ENCODE measurements around the gene NHLRC1. TPM values are rescaled to one million over a fixed set of nuclear protein-coding genes. Genes with fewer than 3 reads are reported as not detected.

The NHLRC1 gene
- total RNA-seq: 1 to 10 TPM; 2.7 to 4.8 TPM

DNA sequence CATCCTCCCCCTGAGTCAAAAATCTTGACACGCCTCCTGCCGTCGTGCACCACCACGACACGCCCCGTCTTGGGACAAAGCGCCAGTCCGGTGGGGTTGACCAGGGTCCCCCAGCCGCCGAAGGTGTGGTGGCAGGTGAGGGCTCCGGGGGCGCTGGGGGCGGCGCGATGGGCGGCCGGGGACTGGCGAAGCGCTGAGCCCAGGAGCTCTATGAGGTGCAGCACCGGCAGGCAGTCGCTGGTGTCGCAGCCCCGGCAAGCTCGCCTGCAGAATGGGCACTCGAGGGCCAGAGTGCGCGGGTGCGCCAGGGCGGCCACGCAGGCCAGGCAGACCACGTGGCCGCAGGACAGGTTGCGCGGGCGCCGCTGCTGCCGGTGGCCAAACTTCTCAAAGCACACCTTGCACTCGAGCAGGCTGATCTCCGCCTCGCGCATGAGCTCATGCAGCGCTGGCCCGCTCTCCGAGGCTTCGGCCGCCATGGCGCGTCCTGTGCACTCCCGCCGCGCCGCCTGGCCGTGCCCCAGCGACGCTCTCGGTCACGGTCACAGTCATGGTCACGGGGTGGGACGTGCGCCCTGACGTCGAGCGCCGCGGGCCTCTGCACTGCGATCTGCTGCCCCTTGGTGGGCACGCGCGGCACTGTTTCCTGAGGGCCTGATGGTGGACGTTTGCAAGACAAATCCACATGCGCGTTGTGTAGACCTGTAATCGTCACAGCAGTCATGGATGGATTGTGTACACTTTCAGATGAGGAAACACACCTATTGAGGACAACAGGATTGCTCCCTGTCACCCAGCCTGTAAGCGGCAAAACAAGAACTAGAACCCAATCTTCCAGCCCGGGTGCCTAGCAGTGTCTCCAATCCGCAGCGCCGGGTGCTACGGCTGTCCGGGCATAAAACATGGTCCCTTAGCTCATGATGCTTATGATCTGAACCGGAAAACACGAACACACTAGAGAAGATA lies at the start of gene NHLRC1:
Gene NHLRC1 (minus strand): TSS at position 550 of the 966 bp plus-strand sequence. CDS start 71 bp downstream, at position 479.
- H3K27me3 ChIP-seq (replicated peaks; ENCODE audit: insufficient read depth): no peaks in the 10 kb centered on the region
- H3K9me3 ChIP-seq: no peaks in the 10 kb centered on the region
- TF ChIP-seq POLR2A (IDR thresholded peaks at IDR 0.05) (peak; percentile 53), POLR2AphosphoS5 (IDR thresholded peaks at IDR 0.05) (peak; percentile 86)
- TF ChIP-seq, protein P1, sequence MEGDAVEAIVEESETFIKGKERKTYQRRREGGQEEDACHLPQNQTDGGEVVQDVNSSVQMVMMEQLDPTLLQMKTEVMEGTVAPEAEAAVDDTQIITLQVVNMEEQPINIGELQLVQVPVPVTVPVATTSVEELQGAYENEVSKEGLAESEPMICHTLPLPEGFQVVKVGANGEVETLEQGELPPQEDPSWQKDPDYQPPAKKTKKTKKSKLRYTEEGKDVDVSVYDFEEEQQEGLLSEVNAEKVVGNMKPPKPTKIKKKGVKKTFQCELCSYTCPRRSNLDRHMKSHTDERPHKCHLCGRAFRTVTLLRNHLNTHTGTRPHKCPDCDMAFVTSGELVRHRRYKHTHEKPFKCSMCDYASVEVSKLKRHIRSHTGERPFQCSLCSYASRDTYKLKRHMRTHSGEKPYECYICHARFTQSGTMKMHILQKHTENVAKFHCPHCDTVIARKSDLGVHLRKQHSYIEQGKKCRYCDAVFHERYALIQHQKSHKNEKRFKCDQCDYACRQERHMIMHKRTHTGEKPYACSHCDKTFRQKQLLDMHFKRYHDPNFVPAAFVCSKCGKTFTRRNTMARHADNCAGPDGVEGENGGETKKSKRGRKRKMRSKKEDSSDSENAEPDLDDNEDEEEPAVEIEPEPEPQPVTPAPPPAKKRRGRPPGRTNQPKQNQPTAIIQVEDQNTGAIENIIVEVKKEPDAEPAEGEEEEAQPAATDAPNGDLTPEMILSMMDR (IDR thresholded peaks at IDR 0.05): peak; percentile 87 to 98 (median 96)
- no peaks in the 10 kb centered on the region for H3K36me3 ChIP-seq
- no peaks in the 10 kb centered on the region for H3K4me1 ChIP-seq (replicated peaks)
- 29% methylated on average over 47 of the region's 82 CpGs for WGBS
- intact Hi-C loops (cut with DNase I): loop anchor here (2.0 to 10.0 kb wide), 3 partner anchors 136 to 528 kb away; partner anchors contain the start of gene KIF13A
- H3K27ac ChIP-seq: peak within 1 kb of the TSS; percentile 3 to 35
- H3K4me3 ChIP-seq: peak within 1 kb of the TSS; percentile 37 to 41
- peak; percentile 82 for DNase-seq (ENCODE audit: low spot score)

GRCh38 chr6:18171871-18172270 lies 49.4 kb upstream of the NHLRC1 start:
- Histone ChIP-seq H3K4me1 (replicated peaks) (no peaks in the 10 kb centered on the region), H3K9me3 (no peaks in the 10 kb centered on the region), H3K27ac (no peak overlapping the region), H3K36me3 (no peaks in the 10 kb centered on the region), H3K27me3 (replicated peaks; ENCODE audit: insufficient read depth) (no peaks in the 10 kb centered on the region), H3K4me3 (no peak overlapping the region)
- TF ChIP-seq POLR2AphosphoS5 (IDR thresholded peaks at IDR 0.05): no peak
- TF ChIP-seq POLR2A (IDR thresholded peaks at IDR 0.05): no peak
- TF ChIP-seq, protein P1 (IDR thresholded peaks at IDR 0.05): no peak
- no peak for DNase-seq (ENCODE audit: low spot score)
- 73% methylated on average over 7 of the region's 7 CpGs for WGBS
- intact Hi-C loops (cut with DNase I): no loop called here

GRCh38 chr6:18168264-18168663 lies 45.8 kb upstream of the NHLRC1 start:
- no peak for DNase-seq (ENCODE audit: low spot score)
- 97% methylated on average over 3 of the region's 3 CpGs for WGBS

DNA sequence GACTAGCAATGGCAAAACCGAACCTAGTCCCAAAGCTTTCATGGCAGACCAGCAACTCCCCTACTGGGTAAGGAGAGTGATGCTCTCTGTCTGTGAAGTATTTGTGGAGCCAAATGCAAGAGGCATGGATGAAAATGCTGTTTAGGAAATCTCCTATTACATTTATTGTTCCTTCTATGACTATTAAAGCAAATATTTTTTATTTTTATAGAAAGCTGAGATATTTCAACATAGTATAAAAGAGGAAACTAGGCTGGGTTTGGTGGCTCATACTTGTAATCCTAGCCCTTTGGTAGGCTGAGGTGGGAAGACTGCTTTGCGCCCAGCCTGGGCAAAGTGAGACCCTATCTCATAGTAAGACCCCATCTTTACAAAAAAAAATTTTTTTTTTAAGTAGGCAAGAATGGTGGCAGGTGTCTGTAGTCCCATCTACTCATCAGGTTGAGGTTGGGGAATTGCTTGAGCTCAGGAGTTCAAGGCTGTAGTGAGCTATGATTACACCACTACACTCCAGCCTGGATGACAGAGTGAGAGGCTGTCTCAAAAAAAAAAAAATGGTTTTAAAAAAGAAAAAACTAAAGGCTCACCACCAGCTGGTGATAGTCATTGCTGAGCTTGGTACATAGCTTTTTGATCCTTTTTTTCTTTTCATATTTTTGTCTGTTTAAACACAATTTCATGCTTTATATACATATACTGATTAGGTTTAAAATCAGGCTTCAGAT lies 44.0 kb upstream of the NHLRC1 start:
- Histone ChIP-seq H3K4me3 (no peak overlapping the region), H3K27me3 (replicated peaks; ENCODE audit: insufficient read depth) (no peaks in the 10 kb centered on the region), H3K36me3 (no peaks in the 10 kb centered on the region), H3K9me3 (no peaks in the 10 kb centered on the region), H3K4me1 (replicated peaks) (no peaks in the 10 kb centered on the region), H3K27ac (no peak overlapping the region)
- 95% methylated on average over 2 of the region's 2 CpGs for WGBS
- DNase-seq (ENCODE audit: low spot score): no peak
- TF ChIP-seq POLR2A (IDR thresholded peaks at IDR 0.05) (no peak), POLR2AphosphoS5 (IDR thresholded peaks at IDR 0.05) (no peak)
- intact Hi-C loops (cut with DNase I): no loop called here

More at GRCh38 chr6:18168264-18168663, 45.8 kb upstream of the NHLRC1 start:
- no peaks in the 10 kb centered on the region for H3K36me3 ChIP-seq
- intact Hi-C loops (cut with DNase I): no loop called here
- no peaks in the 10 kb centered on the region for H3K4me1 ChIP-seq (replicated peaks)
- H3K9me3 ChIP-seq: no peaks in the 10 kb centered on the region
- H3K27ac ChIP-seq: no peak overlapping the region
- no peaks in the 10 kb centered on the region for H3K27me3 ChIP-seq (replicated peaks; ENCODE audit: insufficient read depth)
- H3K4me3 ChIP-seq: no peak overlapping the region
- TF ChIP-seq POLR2AphosphoS5 (IDR thresholded peaks at IDR 0.05): no peak
- TF ChIP-seq, protein P1 (IDR thresholded peaks at IDR 0.05): no peak
- TF ChIP-seq POLR2A (IDR thresholded peaks at IDR 0.05): no peak

GRCh38 chr6:18165751-18166150 lies 43.3 kb upstream of the NHLRC1 start:
- TF ChIP-seq, protein P1 (IDR thresholded peaks at IDR 0.05): no peak
- TF ChIP-seq POLR2AphosphoS5 (IDR thresholded peaks at IDR 0.05) (no peak), POLR2A (IDR thresholded peaks at IDR 0.05) (no peak)
- intact Hi-C loops (cut with DNase I): no loop called here

More at GRCh38 chr6:18165751-18166150, 43.3 kb upstream of the NHLRC1 start:
- no peaks in the 10 kb centered on the region for H3K36me3 ChIP-seq
- H3K27ac ChIP-seq: no peak overlapping the region
- H3K27me3 ChIP-seq (replicated peaks; ENCODE audit: insufficient read depth): no peaks in the 10 kb centered on the region
- DNase-seq (ENCODE audit: low spot score): no peak
- WGBS: 97% methylated on average over 4 of the region's 4 CpGs
- no peak overlapping the region for H3K4me3 ChIP-seq
- no peaks in the 10 kb centered on the region for H3K9me3 ChIP-seq
- H3K4me1 ChIP-seq (replicated peaks): no peaks in the 10 kb centered on the region
